ENCODE data around the gene PRR19.

Gene PRR19

GRCh38 chr19:42352301-42353259 lies 50.6 kb downstream of the PRR19 start:
- peak; percentile 27 for DNase-seq

- DNase-seq, result no peak
Measured at GRCh38 chr19:42353341-42354015, 51.5 kb downstream of the PRR19 start.

- no peak for DNase-seq
Measured at GRCh38 chr19:42355896-42356295, 54.0 kb downstream of the PRR19 start.

GRCh38 chr19:42356686-42357085 lies 54.8 kb downstream of the PRR19 start:
- DNase-seq, result no peak

- no peak for DNase-seq
Measured at GRCh38 chr19:42357290-42357689, 55.4 kb downstream of the PRR19 start.
